OCI-LY3 (cell line): ENCODE results near the gene ZKSCAN1.

Experiments used
- H2AFZ ChIP-seq: fragments of 200-600, 300-600 bp; shearing (Covaris generic); 2 replicates; pipeline ENCODE4 v1.6.0; 2014; ENCODE audit warnings: antibody characterized with exemption, low read depth, low read length
- H3K27ac ChIP-seq: fragments of 200-600, 300-600 bp; sonication (generic); 2 replicates; pipeline ENCODE4 v1.5.1; 2014; ENCODE audit warnings: mild to moderate bottlenecking, low read length, moderate library complexity, mixed read lengths
- H3K27me3 ChIP-seq: fragments of 200-600, 300-600 bp; sonication (generic); 2 replicates; pipeline ENCODE4 v1.6.1; 2014; ENCODE audit warnings: low read depth, low read length, mixed read lengths
- H3K36me3 ChIP-seq: fragments of 200-600, 300-600 bp; sonication (generic); replicated peaks from 2 replicates; pipeline ENCODE3; 2014; ENCODE audit warnings: low read depth, low read length, mixed read lengths
- H3K4me1 ChIP-seq: fragments of 300-600, 200-600 bp; sonication (generic); 2 replicates; pipeline ENCODE4 v1.6.1; 2014; ENCODE audit warnings: low read length, mixed read lengths
- H3K4me2 ChIP-seq: fragments of 200-600, 300-600 bp; sonication (generic); 2 replicates; pipeline ENCODE4 v1.6.1; 2014; ENCODE audit warnings: low read length, mixed read lengths
- H3K4me3 ChIP-seq: fragments of 300-600, 200-600 bp; sonication (generic); 2 replicates; pipeline ENCODE4 v1.5.1; 2014; ENCODE audit warnings: antibody characterized with exemption, mild to moderate bottlenecking, low read length, moderate library complexity
- H3K79me2 ChIP-seq: fragments of 300-600, 200-600 bp; shearing (Covaris generic); 2 replicates; pipeline ENCODE4 v1.6.1; 2014; ENCODE audit warnings: mild to moderate bottlenecking, low read length, mixed read lengths
- H3K9ac ChIP-seq: fragments of 300-600, 200-600 bp; shearing (Covaris generic); 2 replicates; pipeline ENCODE4 v1.6.0; 2014; ENCODE audit warnings: mild to moderate bottlenecking, low read length, moderate library complexity
- H3K9me3 ChIP-seq: fragments of 200-600, 300-600 bp; shearing (Covaris generic); 2 replicates; pipeline ENCODE4 v1.6.1; 2014; ENCODE audit warnings: low read length, mixed read lengths; ENCODE audit not compliant: insufficient read depth
- H4K20me1 ChIP-seq: fragments of 200-600, 300-600 bp; sonication (generic); 2 replicates; pipeline ENCODE4 v1.6.1; 2016; ENCODE audit warnings: low read length, mixed read lengths; ENCODE audit not compliant: insufficient read depth
- EZH2phosphoT487 ChIP-seq: fragments of 200-600 bp; shearing (Covaris generic); IDR thresholded peaks from 2 replicates; pipeline ENCODE4 v1.6.1; 2018; ENCODE audit warnings: antibody characterized with exemption, mixed run types, low read depth
- TF ChIP-seq, protein P1 (sequence below): fragments of 200-600, 300-600 bp; sonication (generic); IDR thresholded peaks from 2 replicates; pipeline ENCODE4 v1.5.1; 2014; ENCODE audit warnings: antibody characterized with exemption, low read length, low read depth

Gene ZKSCAN1

DNA sequence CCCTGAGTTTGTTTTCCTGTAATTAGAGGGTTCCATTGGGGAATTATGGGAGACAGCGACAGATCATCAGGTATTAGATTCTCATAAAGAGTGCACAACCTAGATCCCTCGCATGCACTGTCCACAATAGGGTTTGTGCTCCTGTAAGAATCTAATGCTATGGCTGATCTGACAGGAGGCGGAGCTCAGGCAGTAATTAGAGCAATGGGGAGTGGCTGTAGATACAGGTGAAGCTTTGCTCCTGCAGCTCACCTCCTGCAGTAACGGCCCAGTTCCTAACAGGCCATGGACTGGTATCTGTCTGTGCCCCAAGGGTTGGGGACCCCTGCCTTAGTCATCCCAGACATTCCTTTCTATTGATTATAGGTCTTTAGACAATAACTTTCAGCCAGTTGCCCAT is 33.3 kb downstream of the ZKSCAN1 start:
- no peaks in the 10 kb centered on the region for H3K27me3 ChIP-seq
- no peak overlapping the region for H3K27ac ChIP-seq
- H3K4me2 ChIP-seq, result peak overlapping the region; percentile 92; the same call in 1 of the 2 replicates
- no peak overlapping the region for H2AFZ ChIP-seq
- no peaks in the 10 kb centered on the region for H4K20me1 ChIP-seq
- peaks cover 10% of the 10 kb centered on the region for H3K4me1 ChIP-seq
- peak overlapping the region; percentile 95; the same call in 1 of the 2 replicates for H3K4me3 ChIP-seq
- no peaks in the 10 kb centered on the region for H3K36me3 ChIP-seq
- no peaks in the 10 kb centered on the region for H3K9me3 ChIP-seq
- peaks cover 13% of the 10 kb centered on the region for H3K79me2 ChIP-seq
- no peak overlapping the region for H3K9ac ChIP-seq
- TF ChIP-seq EZH2phosphoT487, result no peak

DNA sequence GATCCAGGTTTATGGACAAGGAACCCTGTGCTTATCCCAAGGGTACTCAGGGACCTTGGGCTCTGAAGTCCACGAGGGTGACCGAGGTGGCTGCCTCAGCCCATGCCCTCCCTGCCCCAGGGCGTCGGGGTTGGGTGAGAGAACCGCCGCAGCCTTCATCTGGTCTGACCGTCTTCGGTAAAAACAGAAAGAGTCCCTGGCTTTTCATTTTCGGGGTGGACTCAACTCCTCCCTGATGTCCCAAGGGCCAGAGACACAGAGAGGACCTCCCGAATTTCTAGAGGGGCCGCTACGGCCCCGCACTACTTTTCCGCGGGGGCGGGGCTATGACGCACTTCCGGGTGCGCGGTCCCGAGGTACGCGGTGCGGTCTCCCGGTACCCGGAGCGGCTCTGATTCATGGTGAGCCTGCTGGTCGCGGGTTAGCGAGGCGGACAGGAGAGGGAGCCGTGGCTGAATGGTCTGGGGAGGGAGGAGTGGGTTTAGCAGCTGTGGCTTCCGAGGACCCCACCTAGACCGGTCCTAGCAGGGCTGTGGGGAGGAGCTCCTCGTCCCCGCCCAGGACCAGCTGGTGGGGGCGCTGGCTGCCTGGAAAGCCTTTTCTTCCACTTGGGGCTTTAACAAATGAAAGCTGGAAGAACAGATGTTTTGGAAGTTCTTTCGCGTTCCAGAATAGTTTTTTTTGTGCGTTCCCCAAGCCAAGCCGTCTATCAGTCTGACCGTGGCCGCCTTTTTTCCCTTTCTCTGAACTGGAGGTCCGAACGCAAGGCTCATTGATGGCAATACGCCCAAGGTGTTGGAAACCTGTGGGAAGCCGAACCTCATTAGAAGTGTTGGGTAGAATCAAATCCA is 34.3 kb downstream of the ZKSCAN1 start, which contains the start of gene ZSCAN21:
Gene ZSCAN21, plus strand, starts transcription at position 334 of the 851 bp plus-strand sequence. CDS start 7,233 bp downstream, outside the sequence.
- TF ChIP-seq, protein P1, sequence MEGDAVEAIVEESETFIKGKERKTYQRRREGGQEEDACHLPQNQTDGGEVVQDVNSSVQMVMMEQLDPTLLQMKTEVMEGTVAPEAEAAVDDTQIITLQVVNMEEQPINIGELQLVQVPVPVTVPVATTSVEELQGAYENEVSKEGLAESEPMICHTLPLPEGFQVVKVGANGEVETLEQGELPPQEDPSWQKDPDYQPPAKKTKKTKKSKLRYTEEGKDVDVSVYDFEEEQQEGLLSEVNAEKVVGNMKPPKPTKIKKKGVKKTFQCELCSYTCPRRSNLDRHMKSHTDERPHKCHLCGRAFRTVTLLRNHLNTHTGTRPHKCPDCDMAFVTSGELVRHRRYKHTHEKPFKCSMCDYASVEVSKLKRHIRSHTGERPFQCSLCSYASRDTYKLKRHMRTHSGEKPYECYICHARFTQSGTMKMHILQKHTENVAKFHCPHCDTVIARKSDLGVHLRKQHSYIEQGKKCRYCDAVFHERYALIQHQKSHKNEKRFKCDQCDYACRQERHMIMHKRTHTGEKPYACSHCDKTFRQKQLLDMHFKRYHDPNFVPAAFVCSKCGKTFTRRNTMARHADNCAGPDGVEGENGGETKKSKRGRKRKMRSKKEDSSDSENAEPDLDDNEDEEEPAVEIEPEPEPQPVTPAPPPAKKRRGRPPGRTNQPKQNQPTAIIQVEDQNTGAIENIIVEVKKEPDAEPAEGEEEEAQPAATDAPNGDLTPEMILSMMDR, result peak; percentile 36; the same call in 1 of the 2 replicates
- TF ChIP-seq EZH2phosphoT487, result no peak
- Histone ChIP-seq H3K9me3 (no peaks in the 10 kb centered on the region), H3K4me2 (peak within 1 kb of the TSS; percentile 92), H4K20me1 (no peaks in the 10 kb centered on the region), H3K4me1 (peaks cover 10% of the 10 kb centered on the region), H3K36me3 (no peaks in the 10 kb centered on the region), H3K9ac (peak within 1 kb of the TSS; percentile 78), H3K27me3 (no peaks in the 10 kb centered on the region), H2AFZ (peak within 1 kb of the TSS; percentile 92), H3K27ac (peak within 1 kb of the TSS; percentile 41), H3K4me3 (peak within 1 kb of the TSS; percentile 95), H3K79me2 (peaks cover 15% of the 10 kb centered on the region)

DNA sequence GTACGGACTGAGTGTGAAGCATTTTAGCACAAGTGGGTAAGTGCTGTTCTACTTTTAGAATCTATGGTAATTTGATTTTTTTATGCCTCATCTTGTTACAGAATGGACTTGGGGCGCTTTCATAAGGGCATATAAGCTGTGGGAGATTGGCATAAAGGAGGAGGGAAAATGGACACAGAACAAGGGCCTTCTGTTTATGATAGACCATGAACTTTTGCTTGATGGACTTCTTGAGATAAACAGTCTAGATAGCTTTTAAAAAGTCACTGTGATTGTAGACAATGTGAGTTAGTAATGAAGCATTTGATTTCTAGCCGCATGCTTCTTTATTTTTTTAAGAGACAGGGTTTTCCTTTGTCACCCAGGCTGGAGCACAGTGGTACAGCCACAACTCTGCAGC is 36.2 kb downstream of the ZKSCAN1 start:
- no peaks in the 10 kb centered on the region for H4K20me1 ChIP-seq
- no peak overlapping the region for H3K4me2 ChIP-seq
- no peak overlapping the region for H2AFZ ChIP-seq
- H3K27me3 ChIP-seq, result no peaks in the 10 kb centered on the region
- TF ChIP-seq EZH2phosphoT487, result no peak
- TF ChIP-seq, protein P1, result no peak
- no peak overlapping the region for H3K4me3 ChIP-seq
- H3K36me3 ChIP-seq, result no peaks in the 10 kb centered on the region
- no peaks in the 10 kb centered on the region for H3K9me3 ChIP-seq
- no peak overlapping the region for H3K9ac ChIP-seq
- no peak overlapping the region for H3K27ac ChIP-seq
- H3K79me2 ChIP-seq, result peaks cover 15% of the 10 kb centered on the region
- peaks cover 10% of the 10 kb centered on the region for H3K4me1 ChIP-seq

DNA sequence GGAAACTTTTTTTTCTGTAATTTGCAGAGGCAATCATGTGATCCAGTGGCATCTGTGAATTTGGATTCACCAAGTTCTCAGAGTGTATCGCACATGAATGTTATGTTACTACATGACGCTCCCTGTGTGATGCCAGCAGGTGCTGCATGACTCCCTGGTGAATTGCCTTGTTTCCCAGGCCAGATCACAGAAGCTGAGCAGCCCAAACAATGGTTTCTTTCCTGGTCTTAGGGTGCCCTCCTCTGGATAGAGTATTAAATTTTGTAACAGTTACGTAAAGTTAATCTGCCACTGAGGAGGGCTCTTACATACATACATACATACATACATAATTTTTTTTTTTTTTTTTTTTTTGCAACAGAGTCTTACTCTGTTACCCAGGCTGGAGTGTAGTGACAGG is 37.8 kb downstream of the ZKSCAN1 start:
- H3K4me2 ChIP-seq, result no peak overlapping the region
- H4K20me1 ChIP-seq, result no peaks in the 10 kb centered on the region
- no peak overlapping the region for H3K4me3 ChIP-seq
- H3K27ac ChIP-seq, result no peak overlapping the region
- H3K79me2 ChIP-seq, result peaks cover 15% of the 10 kb centered on the region
- H3K9ac ChIP-seq, result no peak overlapping the region
- H3K4me1 ChIP-seq, result peaks cover 10% of the 10 kb centered on the region
- TF ChIP-seq, protein P1, result peak; percentile 19
- no peak for TF ChIP-seq EZH2phosphoT487
- H2AFZ ChIP-seq, result no peak overlapping the region
- H3K9me3 ChIP-seq, result no peaks in the 10 kb centered on the region
- H3K27me3 ChIP-seq, result no peaks in the 10 kb centered on the region
- H3K36me3 ChIP-seq, result peaks cover 4% of the 10 kb centered on the region
